ENCODE results near the gene FLT4. TPM values are rescaled to one million over a fixed set of nuclear protein-coding genes. Genes with fewer than 3 reads are reported as not detected.

Gene FLT4
- polyA plus RNA-seq, 4 donors = 25.4 to 32.7 (median 28.9) TPM

GRCh38 chr5:180595046-180595379, 54.4 kb downstream of the FLT4 start:
- no peak for DNase-seq (ENCODE audit: low read depth in 4 of 4, low spot score in 3 of 4)

- no peak for DNase-seq (ENCODE audit: low read depth in 4 of 4, low spot score in 3 of 4)
Measured at GRCh38 chr5:180594311-180595045, 54.9 kb downstream of the FLT4 start.

- no peak for DNase-seq (ENCODE audit: low read depth in 4 of 4, low spot score in 3 of 4)
Measured at GRCh38 chr5:180593446-180594206, 55.8 kb downstream of the FLT4 start.

- DNase-seq (ENCODE audit: low read depth in 4 of 4, low spot score in 3 of 4) = no peak
Measured at GRCh38 chr5:180592176-180592575, 57.2 kb downstream of the FLT4 start.

- no peak for DNase-seq (ENCODE audit: low read depth in 4 of 4, low spot score in 3 of 4)
Measured at GRCh38 chr5:180591311-180591887, 58.0 kb downstream of the FLT4 start, which contains the start of gene SCGB3A1. TSS of gene SCGB3A1 (minus strand) at chr5:180591499. CDS start at chr5:180591462, 37 bp downstream.

- no peak for DNase-seq (ENCODE audit: low read depth in 4 of 4, low spot score in 3 of 4)
Measured at GRCh38 chr5:180590543-180591310, 58.7 kb downstream of the FLT4 start.

GRCh38 chr5:180589771-180590542, 59.4 kb downstream of the FLT4 start:
- DNase-seq (ENCODE audit: low read depth in 4 of 4, low spot score in 3 of 4) = no peak

- no peak for DNase-seq (ENCODE audit: low read depth in 4 of 4, low spot score in 3 of 4)
Measured at GRCh38 chr5:180586870-180587269, 62.5 kb downstream of the FLT4 start.

- DNase-seq (ENCODE audit: low read depth in 4 of 4, low spot score in 3 of 4) = no peak
Measured at GRCh38 chr5:180586204-180586603, 63.2 kb downstream of the FLT4 start.

- DNase-seq (ENCODE audit: low read depth in 4 of 4, low spot score in 3 of 4) = no peak
Measured at GRCh38 chr5:180583738-180584137, 65.7 kb downstream of the FLT4 start.

GRCh38 chr5:180580681-180581080, 68.7 kb downstream of the FLT4 start:
- DNase-seq (ENCODE audit: low read depth in 4 of 4, low spot score in 3 of 4) = no peak

GRCh38 chr5:180575571-180575970, 73.8 kb downstream of the FLT4 start:
- DNase-seq (ENCODE audit: low read depth in 4 of 4, low spot score in 3 of 4) = no peak

GRCh38 chr5:180568914-180569313, 80.5 kb downstream of the FLT4 start:
- no peak for DNase-seq (ENCODE audit: low read depth in 4 of 4, low spot score in 3 of 4)

GRCh38 chr5:180563994-180564393, 85.4 kb downstream of the FLT4 start:
- DNase-seq (ENCODE audit: low read depth in 4 of 4, low spot score in 3 of 4) = no peak

GRCh38 chr5:180558232-180558631, 91.2 kb downstream of the FLT4 start:
- DNase-seq (ENCODE audit: low read depth in 4 of 4, low spot score in 3 of 4) = no peak

- DNase-seq (ENCODE audit: low read depth in 4 of 4, low spot score in 3 of 4) = no peak
Measured at GRCh38 chr5:180557217-180557809, 92.1 kb downstream of the FLT4 start.

- no peak for DNase-seq (ENCODE audit: low read depth in 4 of 4, low spot score in 3 of 4)
Measured at GRCh38 chr5:180555168-180555921, 94.1 kb downstream of the FLT4 start.

GRCh38 chr5:180553530-180553929, 95.9 kb downstream of the FLT4 start:
- DNase-seq (ENCODE audit: low read depth in 4 of 4, low spot score in 3 of 4) = no peak
